AG04449 (cell line): Measurements from ENCODE around the gene ZBTB17.

Experiments used
- CTCF ChIA-PET: fragments of 350-600 bp; formaldehyde crosslinking; extraction: SDS; loops from one replicate; lab custom pipeline; 2021; ENCODE audit warnings: antibody characterized with exemption; lab: Yijun Ruan, JAX
- POLR2A ChIA-PET: fragments of 400-600, 350-600 bp; formaldehyde crosslinking; extraction: SDS; loops from one replicate; lab custom pipeline; 2020; ENCODE audit warnings: antibody characterized with exemption, inconsistent platforms; lab: Yijun Ruan, JAX
- DNase-seq: peaks from one replicate; pipeline ENCODE4 v3.0.0-alpha.2; 2010; ENCODE audit warnings: low read depth, low spot score
- H3K4me3 ChIP-seq: 2 replicates; pipeline ENCODE4 v1.5.1; 2011; ENCODE audit warnings: low read depth, mild to moderate bottlenecking, control low read depth, low read length
- CTCF ChIP-seq: IDR thresholded peaks from one replicate; pipeline ENCODE4 v1.5.1; 2011; ENCODE audit warnings: mild to moderate bottlenecking, moderate library complexity, low read length, control low read depth, inconsistent platforms; ENCODE audit not compliant: insufficient read depth; ENCODE audit errors: missing control alignments

Gene ZBTB17

GRCh38 chr1:15934211-15935055 is 41.5 kb downstream of the ZBTB17 start:
- H3K4me3 ChIP-seq: no peak overlapping the region
- POLR2A ChIA-PET: no interaction called here
- CTCF ChIA-PET: interaction anchor here (1.4 to 1.7 kb wide), 2 partner anchors 9 to 142 kb away, joined by 4 to 5 read pairs; no protein-coding TSS in a partner anchor
- no peak for DNase-seq
- no peak for TF ChIP-seq CTCF

DNA sequence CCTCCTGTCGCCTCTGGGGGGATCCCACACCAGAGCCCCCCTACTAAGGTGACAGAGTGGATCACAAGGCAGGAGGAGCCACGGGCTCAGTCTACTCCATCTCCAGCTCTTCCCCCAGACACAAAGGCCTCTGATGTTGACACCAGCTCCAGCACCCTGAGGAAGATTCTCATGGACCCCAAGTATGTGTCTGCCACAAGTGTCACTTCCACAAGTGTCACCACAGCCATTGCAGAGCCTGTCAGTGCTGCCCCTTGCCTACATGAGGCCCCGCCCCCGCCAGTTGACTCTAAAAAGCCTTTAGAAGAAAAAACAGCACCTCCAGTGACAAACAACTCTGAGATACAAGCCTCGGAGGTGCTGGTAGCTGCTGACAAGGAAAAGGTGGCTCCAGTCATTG is 42.2 kb downstream of the ZBTB17 start:
- CTCF ChIA-PET: interaction anchor here (1.4 to 1.7 kb wide), 2 partner anchors 9 to 61 kb away, joined by 3 to 5 read pairs; no protein-coding TSS in a partner anchor
- POLR2A ChIA-PET: no interaction called here
- no peak for DNase-seq
- TF ChIP-seq CTCF: no peak
- no peak overlapping the region for H3K4me3 ChIP-seq

DNA sequence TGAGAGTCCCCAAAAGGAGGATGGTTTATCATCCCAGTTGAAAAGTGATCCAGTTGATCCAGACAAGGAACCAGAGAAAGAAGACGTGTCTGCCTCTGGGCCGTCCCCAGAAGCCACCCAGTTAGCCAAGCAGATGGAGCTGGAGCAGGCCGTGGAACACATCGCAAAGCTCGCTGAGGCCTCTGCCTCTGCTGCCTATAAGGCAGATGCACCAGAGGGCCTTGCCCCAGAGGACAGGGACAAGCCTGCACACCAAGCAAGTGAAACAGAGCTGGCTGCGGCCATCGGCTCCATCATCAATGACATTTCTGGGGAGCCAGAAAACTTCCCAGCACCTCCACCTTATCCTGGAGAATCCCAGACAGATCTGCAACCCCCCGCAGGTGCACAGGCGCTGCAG is 43.3 kb downstream of the ZBTB17 start:
- DNase-seq: no peak
- POLR2A ChIA-PET: no interaction called here
- TF ChIP-seq CTCF: no peak
- no peak overlapping the region for H3K4me3 ChIP-seq
- CTCF ChIA-PET: interaction anchor here (1.4 to 1.7 kb wide), 2 partner anchors 8 to 62 kb away, joined by 3 to 5 read pairs; no protein-coding TSS in a partner anchor

DNA sequence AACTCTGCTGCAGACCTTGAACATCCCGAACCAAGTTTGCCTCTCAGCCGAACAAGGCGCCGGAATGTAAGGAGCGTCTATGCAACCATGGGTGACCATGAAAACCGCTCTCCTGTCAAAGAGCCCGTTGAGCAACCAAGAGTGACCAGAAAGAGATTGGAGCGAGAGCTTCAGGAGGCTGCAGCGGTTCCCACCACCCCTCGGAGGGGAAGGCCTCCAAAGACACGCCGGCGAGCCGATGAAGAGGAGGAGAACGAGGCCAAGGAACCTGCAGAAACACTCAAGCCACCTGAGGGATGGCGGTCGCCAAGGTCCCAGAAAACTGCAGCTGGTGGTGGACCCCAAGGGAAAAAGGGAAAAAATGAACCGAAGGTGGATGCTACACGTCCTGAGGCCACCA is 44.0 kb downstream of the ZBTB17 start:
- no peak overlapping the region for H3K4me3 ChIP-seq
- no peak for DNase-seq
- POLR2A ChIA-PET: no interaction called here
- TF ChIP-seq CTCF: no peak
- CTCF ChIA-PET: interaction anchor here (1.2 kb wide), 1 partner anchor 44 kb away, joined by 3 read pairs; the partner anchor contains the start of gene ZBTB17

DNA sequence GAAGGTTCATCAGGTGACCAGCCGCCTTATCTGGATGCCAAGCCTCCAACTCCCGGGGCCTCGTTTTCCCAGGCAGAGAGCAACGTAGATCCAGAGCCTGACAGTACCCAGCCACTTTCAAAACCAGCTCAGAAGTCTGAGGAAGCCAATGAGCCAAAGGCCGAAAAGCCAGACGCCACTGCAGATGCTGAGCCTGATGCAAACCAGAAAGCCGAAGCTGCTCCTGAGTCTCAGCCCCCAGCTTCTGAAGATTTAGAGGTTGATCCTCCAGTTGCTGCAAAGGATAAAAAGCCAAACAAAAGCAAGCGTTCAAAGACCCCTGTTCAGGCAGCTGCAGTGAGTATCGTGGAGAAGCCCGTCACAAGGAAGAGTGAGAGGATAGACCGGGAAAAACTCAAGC is 44.5 kb downstream of the ZBTB17 start:
- ChIA-PET CTCF (interaction anchor here (1.2 kb wide), 1 partner anchor 45 kb away, joined by 3 read pairs; the partner anchor contains the start of gene ZBTB17), POLR2A (interaction anchor here (0.6 kb wide), 1 partner anchor 113 kb away, joined by 3 read pairs; no protein-coding TSS in a partner anchor)
- TF ChIP-seq CTCF: no peak
- no peak for DNase-seq
- H3K4me3 ChIP-seq: no peak overlapping the region
